ENCODE measurements around the gene CLEC6A.

The CLEC6A gene

DNA sequence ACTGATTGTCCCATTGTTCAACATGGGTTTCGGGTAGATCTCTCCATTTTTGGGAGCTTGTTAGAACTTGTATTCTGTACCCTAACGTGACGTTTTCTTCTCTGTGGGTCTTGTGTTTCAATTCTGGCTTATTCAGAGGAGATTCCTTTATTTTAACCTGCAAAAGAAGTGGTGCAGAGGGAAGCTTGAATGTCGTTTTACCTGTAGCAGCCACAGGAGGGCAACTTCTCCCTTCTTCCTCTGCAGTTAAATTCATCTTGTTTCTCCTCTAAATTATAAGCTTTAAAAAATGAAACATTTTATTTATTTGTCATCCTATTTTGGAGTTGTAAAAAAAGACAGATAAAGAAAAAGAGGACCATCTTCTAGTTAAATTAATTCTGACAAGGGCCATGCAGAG lies 43.9 kb downstream of the CLEC6A start:
- DNase-seq (ENCODE audit: low read depth) = no peak
- TF ChIP-seq, protein P1, sequence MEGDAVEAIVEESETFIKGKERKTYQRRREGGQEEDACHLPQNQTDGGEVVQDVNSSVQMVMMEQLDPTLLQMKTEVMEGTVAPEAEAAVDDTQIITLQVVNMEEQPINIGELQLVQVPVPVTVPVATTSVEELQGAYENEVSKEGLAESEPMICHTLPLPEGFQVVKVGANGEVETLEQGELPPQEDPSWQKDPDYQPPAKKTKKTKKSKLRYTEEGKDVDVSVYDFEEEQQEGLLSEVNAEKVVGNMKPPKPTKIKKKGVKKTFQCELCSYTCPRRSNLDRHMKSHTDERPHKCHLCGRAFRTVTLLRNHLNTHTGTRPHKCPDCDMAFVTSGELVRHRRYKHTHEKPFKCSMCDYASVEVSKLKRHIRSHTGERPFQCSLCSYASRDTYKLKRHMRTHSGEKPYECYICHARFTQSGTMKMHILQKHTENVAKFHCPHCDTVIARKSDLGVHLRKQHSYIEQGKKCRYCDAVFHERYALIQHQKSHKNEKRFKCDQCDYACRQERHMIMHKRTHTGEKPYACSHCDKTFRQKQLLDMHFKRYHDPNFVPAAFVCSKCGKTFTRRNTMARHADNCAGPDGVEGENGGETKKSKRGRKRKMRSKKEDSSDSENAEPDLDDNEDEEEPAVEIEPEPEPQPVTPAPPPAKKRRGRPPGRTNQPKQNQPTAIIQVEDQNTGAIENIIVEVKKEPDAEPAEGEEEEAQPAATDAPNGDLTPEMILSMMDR (IDR thresholded peaks at IDR 0.05; ENCODE audit: low read length, missing control alignments) = no peak
- H3K4me3 ChIP-seq (replicated peaks; ENCODE audit: low read depth, low read length) = no peak overlapping the region

DNA sequence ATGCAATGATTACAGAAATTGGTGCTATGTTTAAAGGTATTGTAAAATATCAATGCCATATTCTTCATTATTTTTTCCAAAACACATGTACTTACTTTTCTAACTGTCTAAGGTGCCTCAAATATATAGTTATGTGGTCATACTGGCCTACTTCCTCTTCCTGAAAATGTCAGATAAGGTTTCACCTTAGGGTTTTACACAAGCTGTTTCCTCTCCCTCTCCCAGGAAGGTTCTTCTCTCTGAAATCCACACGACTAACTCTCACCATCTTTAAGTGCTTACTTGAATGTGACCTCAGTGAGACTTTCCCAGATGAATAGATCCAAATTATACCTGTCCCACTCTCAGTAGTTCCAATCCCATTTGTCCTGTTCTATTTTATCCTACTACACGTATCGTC lies 46.0 kb downstream of the CLEC6A start:
- TF ChIP-seq, protein P1 (IDR thresholded peaks at IDR 0.05; ENCODE audit: low read length, missing control alignments) = no peak
- DNase-seq (ENCODE audit: low read depth) = no peak
- no peak overlapping the region for H3K4me3 ChIP-seq (replicated peaks; ENCODE audit: low read depth, low read length)

DNA sequence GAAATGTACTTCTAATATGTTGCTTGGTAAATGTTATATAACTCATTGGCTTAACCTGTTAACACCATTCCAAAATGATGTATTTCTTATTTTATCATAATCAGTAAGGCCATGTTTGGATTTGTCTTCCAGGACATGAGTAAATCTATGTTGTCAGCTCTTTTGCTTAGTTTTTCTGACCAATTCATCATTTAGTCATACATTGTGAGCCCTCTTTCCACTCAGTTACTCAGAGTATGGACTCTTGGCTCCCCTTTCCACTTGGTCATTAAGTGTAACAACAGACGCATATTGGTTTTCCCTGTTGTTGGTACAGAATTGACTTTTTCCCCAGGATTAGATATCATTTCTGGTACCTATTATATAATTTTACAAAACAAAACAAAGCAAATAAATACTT lies 48.6 kb downstream of the CLEC6A start:
- DNase-seq (ENCODE audit: low read depth) = no peak
- TF ChIP-seq, protein P1 (IDR thresholded peaks at IDR 0.05; ENCODE audit: low read length, missing control alignments) = no peak
- H3K4me3 ChIP-seq (replicated peaks; ENCODE audit: low read depth, low read length) = no peak overlapping the region

DNA sequence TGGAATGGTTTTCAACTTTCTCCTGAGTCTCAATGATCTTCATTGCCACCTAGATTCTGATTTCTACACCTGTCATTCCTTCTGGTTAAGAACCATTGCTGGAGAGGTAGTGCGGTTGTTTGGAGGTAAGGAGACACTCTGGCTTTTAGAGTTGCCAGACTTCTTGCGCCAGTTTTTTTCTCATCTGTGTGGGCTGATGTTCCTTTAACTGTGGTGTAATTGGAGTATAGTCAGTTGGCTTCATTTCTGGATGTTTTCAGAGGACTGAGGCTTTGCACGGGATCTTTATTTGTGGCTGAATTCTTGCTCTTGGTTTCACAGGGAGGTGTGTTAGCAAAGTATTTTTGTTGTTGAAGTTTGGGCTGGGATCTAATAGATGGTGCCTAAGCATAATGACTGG lies 51.8 kb downstream of the CLEC6A start:
- TF ChIP-seq, protein P1 (IDR thresholded peaks at IDR 0.05; ENCODE audit: low read length, missing control alignments) = no peak
- H3K4me3 ChIP-seq (replicated peaks; ENCODE audit: low read depth, low read length) = no peak overlapping the region
- DNase-seq (ENCODE audit: low read depth) = no peak

DNA sequence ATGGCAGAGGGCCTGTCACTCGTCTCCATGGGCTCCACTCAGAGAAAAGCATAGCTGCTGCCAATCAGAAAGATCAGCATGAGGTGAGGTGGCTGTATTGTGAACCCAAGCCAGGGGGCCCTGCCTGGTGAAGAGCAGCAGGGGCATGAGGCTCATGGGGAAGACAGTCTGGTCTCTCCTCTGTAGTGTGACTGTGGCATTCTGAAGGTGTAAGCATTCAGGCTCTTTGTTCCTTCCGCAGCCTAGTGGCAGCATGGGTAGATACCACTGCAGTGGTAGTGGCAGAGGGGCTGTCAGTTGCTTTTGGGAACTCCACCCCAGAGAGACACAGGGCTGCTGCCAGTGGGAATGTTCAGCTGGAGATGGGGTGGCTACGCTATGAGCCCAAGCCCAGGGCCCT lies 52.5 kb downstream of the CLEC6A start:
- DNase-seq (ENCODE audit: low read depth) = no peak
- TF ChIP-seq, protein P1 (IDR thresholded peaks at IDR 0.05; ENCODE audit: low read length, missing control alignments) = no peak

DNA sequence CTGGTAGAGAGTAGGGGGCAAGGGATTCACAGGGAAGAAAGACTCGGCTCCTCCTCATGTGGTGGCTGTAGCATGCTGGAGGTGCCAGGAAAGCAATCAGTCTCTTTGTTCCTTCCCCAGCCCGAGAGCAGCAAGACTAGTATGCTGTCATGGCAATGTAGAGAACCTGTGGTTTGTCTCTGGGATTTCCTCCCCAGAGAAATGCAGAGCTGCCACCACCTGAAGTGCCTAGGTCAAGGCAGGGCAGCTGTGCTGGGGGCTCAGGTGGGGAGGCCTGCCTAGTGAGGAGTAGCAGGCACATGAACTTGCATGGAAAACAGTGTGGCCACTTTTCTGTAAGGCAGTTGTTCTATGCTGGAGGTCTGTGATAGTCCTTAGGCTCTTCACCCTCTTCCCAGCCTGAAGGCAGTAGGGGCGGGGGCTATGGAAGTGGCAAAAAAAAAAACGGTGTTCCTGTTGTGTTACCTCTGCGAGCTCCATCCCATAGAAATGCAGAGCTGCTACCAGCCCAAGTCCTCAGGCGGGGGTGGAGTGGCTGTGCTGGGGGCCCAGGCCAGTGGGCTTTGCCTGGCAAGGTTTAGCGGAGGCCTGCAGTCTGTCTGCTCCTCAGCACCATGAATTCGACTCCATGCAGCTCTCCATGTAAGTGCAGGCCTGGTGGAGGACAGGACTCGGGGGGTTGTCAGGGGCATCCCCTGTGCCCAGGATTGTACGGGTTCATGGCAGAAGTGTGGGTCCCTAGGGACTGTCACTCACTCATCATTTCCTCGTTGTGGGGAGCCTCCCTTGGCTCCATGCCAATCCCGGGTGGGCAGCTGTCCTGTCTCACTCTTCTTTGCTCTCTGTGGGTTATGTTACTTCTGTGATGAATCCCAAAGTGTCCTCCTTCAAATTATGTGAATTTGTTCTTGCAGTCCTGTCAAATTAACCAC lies 53.4 kb downstream of the CLEC6A start:
- TF ChIP-seq, protein P1 (IDR thresholded peaks at IDR 0.05; ENCODE audit: low read length, missing control alignments) = no peak
- H3K4me3 ChIP-seq (replicated peaks; ENCODE audit: low read depth, low read length) = no peak overlapping the region
- no peak for DNase-seq (ENCODE audit: low read depth)

More for the DNA sequence above, 52.5 kb downstream of the CLEC6A start:
- no peak overlapping the region for H3K4me3 ChIP-seq (replicated peaks; ENCODE audit: low read depth, low read length)

DNA sequence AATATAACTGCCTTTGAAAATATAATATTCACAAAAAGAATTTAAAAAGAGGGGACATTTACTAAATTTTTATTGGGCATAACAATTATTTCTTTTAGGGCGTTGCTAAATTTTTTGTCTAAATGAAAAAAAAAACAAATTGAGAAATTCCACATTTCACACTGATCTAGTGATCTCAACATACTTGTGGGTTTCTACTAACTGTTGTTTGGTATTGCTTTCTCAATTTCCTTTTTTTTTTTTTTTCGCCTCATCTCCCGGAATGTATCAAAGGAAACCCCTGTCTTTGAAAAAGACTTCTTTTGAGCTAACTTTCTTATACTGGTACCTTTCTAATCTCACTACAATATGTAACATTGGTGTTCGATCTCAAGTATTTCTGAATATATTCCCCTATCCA lies 57.5 kb downstream of the CLEC6A start, which contains the start of gene CLEC4D:
TSS of gene CLEC4D (plus strand) at position 248 of the 400 bp plus-strand sequence. CDS start 230 bp downstream, outside the sequence.
- DNase-seq (ENCODE audit: low read depth) = no peak
- TF ChIP-seq, protein P1 (IDR thresholded peaks at IDR 0.05; ENCODE audit: low read length, missing control alignments) = no peak
- H3K4me3 ChIP-seq (replicated peaks; ENCODE audit: low read depth, low read length) = no peak within 1 kb of the TSS

All from fibroblast of pulmonary artery (primary cell).